ENCODE measurements around the gene MAST2. TPM values are rescaled to one million over a fixed set of nuclear protein-coding genes. Genes with fewer than 3 reads are reported as not detected.
"Not testable (repeated sequence)": the region's sequence is repeated elsewhere in the genome, so short reads cannot be mapped to it uniquely, and the experiment has no call there.

Gene MAST2
- total and polyA plus RNA-seq, 9 donors, result 32.4 to 107 (median 83.7) TPM

- H3K4me3 ChIP-seq (ENCODE audit: low read length), result no peak overlapping the region
- no peak for DNase-seq
- H3K9me3 ChIP-seq (replicated peaks; ENCODE audit: control insufficient read depth, low read depth, low read length), result peaks cover 4% of the 10 kb centered on the region
- no peaks in the 10 kb centered on the region for H3K27me3 ChIP-seq (ENCODE audit: control insufficient read depth, insufficient read depth, low read length)
- no CpG with 5 or more reads among the region's 2 CpGs for WGBS (ENCODE audit: insufficient coverage)
- H3K4me1 ChIP-seq (ENCODE audit: control insufficient read depth, insufficient read depth, low read length), result no peaks in the 10 kb centered on the region
- no peaks in the 10 kb centered on the region for H3K36me3 ChIP-seq (ENCODE audit: control insufficient read depth, insufficient read depth, low read length)
- no peak overlapping the region for H3K27ac ChIP-seq (ENCODE audit: low read length)
These were observed 46.6 kb downstream of the MAST2 start for GRCh38 chr1:45850017-45850416.

GRCh38 chr1:45854724-45855123 is 51.3 kb downstream of the MAST2 start:
- peaks cover 2% of the 10 kb centered on the region for H3K9me3 ChIP-seq (replicated peaks; ENCODE audit: control insufficient read depth, low read depth, low read length)
- DNase-seq, result no peak
- H3K36me3 ChIP-seq (ENCODE audit: control insufficient read depth, insufficient read depth, low read length), result no peaks in the 10 kb centered on the region
- WGBS (ENCODE audit: insufficient coverage), result 100% methylated on average over 1 of the region's 1 CpG
- H3K27me3 ChIP-seq (ENCODE audit: control insufficient read depth, insufficient read depth, low read length), result no peaks in the 10 kb centered on the region
- no peaks in the 10 kb centered on the region for H3K4me1 ChIP-seq (ENCODE audit: control insufficient read depth, insufficient read depth, low read length)
- no peak overlapping the region for H3K27ac ChIP-seq (ENCODE audit: low read length)
- H3K4me3 ChIP-seq (ENCODE audit: low read length), result no peak overlapping the region

GRCh38 chr1:45857101-45857700 is 53.8 kb downstream of the MAST2 start:
- no peaks in the 10 kb centered on the region for H3K27me3 ChIP-seq (ENCODE audit: control insufficient read depth, insufficient read depth, low read length)
- no peaks in the 10 kb centered on the region for H3K9me3 ChIP-seq (replicated peaks; ENCODE audit: control insufficient read depth, low read depth, low read length)
- no peak overlapping the region for H3K4me3 ChIP-seq (ENCODE audit: low read length)
- H3K36me3 ChIP-seq (ENCODE audit: control insufficient read depth, insufficient read depth, low read length), result no peaks in the 10 kb centered on the region
- no peak for DNase-seq
- no peak overlapping the region for H3K27ac ChIP-seq (ENCODE audit: low read length)
- H3K4me1 ChIP-seq (ENCODE audit: control insufficient read depth, insufficient read depth, low read length), result no peaks in the 10 kb centered on the region

GRCh38 chr1:45857755-45858492 is 54.5 kb downstream of the MAST2 start:
- not testable (repeated sequence) for H3K27ac ChIP-seq (ENCODE audit: low read length); H3K27me3 ChIP-seq (ENCODE audit: control insufficient read depth, insufficient read depth, low read length); H3K4me1 ChIP-seq (ENCODE audit: control insufficient read depth, insufficient read depth, low read length); H3K36me3 ChIP-seq (ENCODE audit: control insufficient read depth, insufficient read depth, low read length); H3K4me3 ChIP-seq (ENCODE audit: low read length); H3K9me3 ChIP-seq (replicated peaks; ENCODE audit: control insufficient read depth, low read depth, low read length); DNase-seq
- WGBS (ENCODE audit: insufficient coverage), result no CpG with 5 or more reads among the region's 6 CpGs

- no peak overlapping the region for H3K27ac ChIP-seq (ENCODE audit: low read length)
- H3K4me3 ChIP-seq (ENCODE audit: low read length), result no peak overlapping the region
- DNase-seq, result no peak
- no peaks in the 10 kb centered on the region for H3K36me3 ChIP-seq (ENCODE audit: control insufficient read depth, insufficient read depth, low read length)
- H3K9me3 ChIP-seq (replicated peaks; ENCODE audit: control insufficient read depth, low read depth, low read length), result no peaks in the 10 kb centered on the region
- H3K4me1 ChIP-seq (ENCODE audit: control insufficient read depth, insufficient read depth, low read length), result no peaks in the 10 kb centered on the region
- 93% methylated on average over 3 of the region's 3 CpGs for WGBS (ENCODE audit: insufficient coverage)
- no peaks in the 10 kb centered on the region for H3K27me3 ChIP-seq (ENCODE audit: control insufficient read depth, insufficient read depth, low read length)
These were observed 55.8 kb downstream of the MAST2 start for GRCh38 chr1:45859221-45859620.

GRCh38 chr1:45862008-45862407 is 58.6 kb downstream of the MAST2 start:
- H3K27ac ChIP-seq (ENCODE audit: low read length), result no peak overlapping the region
- no peaks in the 10 kb centered on the region for H3K9me3 ChIP-seq (replicated peaks; ENCODE audit: control insufficient read depth, low read depth, low read length)
- H3K4me3 ChIP-seq (ENCODE audit: low read length), result no peak overlapping the region
- no peaks in the 10 kb centered on the region for H3K36me3 ChIP-seq (ENCODE audit: control insufficient read depth, insufficient read depth, low read length)
- no peak for DNase-seq
- H3K27me3 ChIP-seq (ENCODE audit: control insufficient read depth, insufficient read depth, low read length), result no peaks in the 10 kb centered on the region
- no peaks in the 10 kb centered on the region for H3K4me1 ChIP-seq (ENCODE audit: control insufficient read depth, insufficient read depth, low read length)

GRCh38 chr1:45863218-45863617 is 59.8 kb downstream of the MAST2 start:
- Histone ChIP-seq H3K4me3 (ENCODE audit: low read length) (no peak overlapping the region), H3K27me3 (ENCODE audit: control insufficient read depth, insufficient read depth, low read length) (no peaks in the 10 kb centered on the region), H3K4me1 (ENCODE audit: control insufficient read depth, insufficient read depth, low read length) (no peaks in the 10 kb centered on the region), H3K36me3 (ENCODE audit: control insufficient read depth, insufficient read depth, low read length) (no peaks in the 10 kb centered on the region), H3K27ac (ENCODE audit: low read length) (no peak overlapping the region), H3K9me3 (replicated peaks; ENCODE audit: control insufficient read depth, low read depth, low read length) (no peaks in the 10 kb centered on the region)
- peak; percentile 72 for DNase-seq
- no CpG with 5 or more reads among the region's 2 CpGs for WGBS (ENCODE audit: insufficient coverage)

- Histone ChIP-seq H3K36me3 (ENCODE audit: control insufficient read depth, insufficient read depth, low read length) (no peaks in the 10 kb centered on the region), H3K4me3 (ENCODE audit: low read length) (peak overlapping the region; percentile 5), H3K9me3 (replicated peaks; ENCODE audit: control insufficient read depth, low read depth, low read length) (no peaks in the 10 kb centered on the region), H3K27ac (ENCODE audit: low read length) (peak overlapping the region; percentile 8), H3K27me3 (ENCODE audit: control insufficient read depth, insufficient read depth, low read length) (no peaks in the 10 kb centered on the region), H3K4me1 (ENCODE audit: control insufficient read depth, insufficient read depth, low read length) (no peaks in the 10 kb centered on the region)
- DNase-seq, result peak; percentile 33
- 55% methylated on average over 7 of the region's 14 CpGs for WGBS (ENCODE audit: insufficient coverage)
These were observed 61.0 kb downstream of the MAST2 start for GRCh38 chr1:45864167-45865106.

- H3K27me3 ChIP-seq (ENCODE audit: control insufficient read depth, insufficient read depth, low read length), result no peaks in the 10 kb centered on the region
- no peaks in the 10 kb centered on the region for H3K36me3 ChIP-seq (ENCODE audit: control insufficient read depth, insufficient read depth, low read length)
- H3K4me1 ChIP-seq (ENCODE audit: control insufficient read depth, insufficient read depth, low read length), result no peaks in the 10 kb centered on the region
- H3K4me3 ChIP-seq (ENCODE audit: low read length), result no peak overlapping the region
- H3K27ac ChIP-seq (ENCODE audit: low read length), result no peak overlapping the region
- no peaks in the 10 kb centered on the region for H3K9me3 ChIP-seq (replicated peaks; ENCODE audit: control insufficient read depth, low read depth, low read length)
- no peak for DNase-seq
- WGBS (ENCODE audit: insufficient coverage), result 100% methylated on average over 1 of the region's 2 CpGs
These were observed 64.4 kb downstream of the MAST2 start for GRCh38 chr1:45867697-45868348.

- no peak overlapping the region for H3K27ac ChIP-seq (ENCODE audit: low read length)
- H3K4me1 ChIP-seq (ENCODE audit: control insufficient read depth, insufficient read depth, low read length), result no peaks in the 10 kb centered on the region
- no peaks in the 10 kb centered on the region for H3K9me3 ChIP-seq (replicated peaks; ENCODE audit: control insufficient read depth, low read depth, low read length)
- H3K36me3 ChIP-seq (ENCODE audit: control insufficient read depth, insufficient read depth, low read length), result no peaks in the 10 kb centered on the region
- no peaks in the 10 kb centered on the region for H3K27me3 ChIP-seq (ENCODE audit: control insufficient read depth, insufficient read depth, low read length)
- DNase-seq, result no peak
- H3K4me3 ChIP-seq (ENCODE audit: low read length), result no peak overlapping the region
These were observed 65.4 kb downstream of the MAST2 start for GRCh38 chr1:45868861-45869260.

Data from muscle of leg (tissue), 11 donors.